Effector CD4-positive, alpha-beta T cell (primary cell): Measurements from ENCODE around the gene AIG1.
"Not testable (repeated sequence)": the region's sequence is repeated elsewhere in the genome, so short reads cannot be mapped to it uniquely, and the experiment has no call there.

ENCODE experiments used
- DNase-seq: peaks from one replicate; pipeline ENCODE4 v3.0.0-alpha.2; 2020

Gene AIG1

DNA sequence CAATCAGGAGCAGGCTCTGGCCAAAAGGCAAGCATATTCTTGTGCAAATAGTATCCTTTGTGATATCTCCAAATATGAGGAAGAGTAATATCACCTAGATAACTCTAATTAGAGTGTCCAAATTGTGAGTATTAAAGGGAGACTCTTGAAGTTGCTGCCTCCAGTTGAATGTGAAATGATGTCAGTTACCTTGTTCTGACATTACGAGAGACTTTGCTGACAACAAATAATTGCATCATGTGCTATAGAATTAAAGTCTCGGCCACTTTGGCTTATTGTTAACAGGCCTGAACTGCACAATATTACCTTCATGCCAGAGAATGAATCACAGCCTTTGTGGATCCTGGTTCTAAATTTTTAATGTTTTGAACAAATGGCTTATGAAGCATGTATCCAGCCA, 106.5 kb downstream of the AIG1 start:
- no peak for DNase-seq

- DNase-seq: not testable (repeated sequence)
Measured at GRCh38 chr6:143168396-143168816, 107.7 kb downstream of the AIG1 start.

GRCh38 chr6:143169440-143169839, 108.8 kb downstream of the AIG1 start:
- no peak for DNase-seq

DNA sequence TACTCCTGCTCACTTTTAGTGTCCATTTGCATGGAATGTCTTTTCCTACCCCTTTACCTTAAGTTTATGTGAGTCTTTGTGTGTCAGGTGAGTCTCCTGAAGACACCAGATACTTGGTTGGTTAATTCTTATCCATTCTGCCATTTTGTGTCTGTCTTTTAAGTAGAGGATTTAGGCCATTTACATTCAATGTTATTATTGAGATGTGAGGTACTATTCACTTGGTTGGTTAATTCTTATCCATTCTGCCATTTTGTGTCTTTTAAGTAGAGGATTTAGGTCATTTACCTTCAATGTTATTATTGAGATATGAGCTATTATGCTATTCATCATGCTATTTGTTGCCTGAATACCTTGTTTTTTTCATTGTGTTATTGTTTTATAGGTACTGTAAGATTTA, 113.8 kb downstream of the AIG1 start:
- no peak for DNase-seq

DNA sequence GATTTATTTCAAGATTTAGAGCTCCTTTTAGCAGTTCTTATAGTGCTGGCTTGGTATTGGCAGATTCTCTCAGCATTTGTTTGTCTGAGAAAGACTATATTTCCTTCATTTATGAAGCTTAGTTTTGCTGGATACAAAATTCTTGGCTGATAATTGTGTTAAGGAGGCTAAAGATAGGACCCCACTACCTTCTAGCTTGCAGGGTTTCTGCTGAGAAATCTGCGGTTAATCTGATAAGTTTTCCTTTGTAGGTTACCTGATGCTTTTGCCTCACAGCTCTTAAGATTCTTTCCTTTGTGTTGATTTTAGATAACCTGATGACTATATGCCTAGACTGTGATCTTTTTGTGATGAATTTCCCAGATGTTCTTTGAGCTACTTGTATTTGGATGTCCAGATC, 114.3 kb downstream of the AIG1 start:
- no peak for DNase-seq

DNA sequence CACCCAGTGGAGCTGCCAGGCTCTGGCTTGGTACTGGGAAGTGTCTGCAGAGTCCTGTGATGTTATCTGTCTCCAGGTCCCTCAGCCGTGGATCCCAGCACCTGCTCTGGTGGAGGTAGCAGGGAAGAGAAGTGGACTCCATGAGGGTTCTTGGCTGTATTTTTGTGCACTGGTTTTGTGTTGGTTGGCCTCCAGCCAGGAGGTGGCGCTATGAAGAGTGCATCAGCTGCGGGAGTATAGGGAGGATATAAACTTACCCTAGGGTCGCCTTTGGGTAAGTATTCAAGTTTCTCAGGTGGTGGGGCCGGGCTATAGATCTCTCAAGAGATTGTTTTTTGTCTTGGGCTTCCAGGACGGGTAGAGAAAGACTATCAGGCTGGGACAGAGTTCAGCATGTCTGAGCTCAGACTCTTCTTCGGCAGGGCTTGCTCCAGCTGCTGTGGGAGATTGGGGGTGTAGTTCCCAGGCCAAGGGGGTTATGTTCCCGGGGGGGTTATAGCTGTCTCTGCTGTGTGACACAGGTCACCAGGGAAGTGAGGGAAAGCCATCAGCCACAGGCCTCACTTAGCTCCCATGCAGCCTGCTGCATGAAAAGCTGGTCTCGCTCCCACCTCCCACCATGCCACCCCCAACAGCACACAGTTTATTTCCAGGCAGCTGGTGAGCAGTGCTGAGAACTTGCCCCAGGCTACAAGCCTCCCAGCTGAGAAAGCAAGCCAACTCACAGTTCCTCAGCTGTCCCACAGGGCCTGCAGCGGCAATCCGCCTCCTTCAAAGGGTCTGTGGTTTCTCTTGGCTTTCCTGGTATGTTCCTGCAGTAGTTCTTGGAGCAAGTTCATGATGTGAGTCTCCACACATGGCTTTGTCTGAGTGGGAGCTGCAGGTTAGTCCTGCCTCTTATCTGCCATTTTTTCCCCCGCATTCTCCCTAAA, 115.7 kb downstream of the AIG1 start:
- DNase-seq: no peak

- DNase-seq: no peak
Measured at GRCh38 chr6:143177706-143178105, 117.0 kb downstream of the AIG1 start.

GRCh38 chr6:143179096-143179495, 118.4 kb downstream of the AIG1 start:
- DNase-seq: no peak

DNA sequence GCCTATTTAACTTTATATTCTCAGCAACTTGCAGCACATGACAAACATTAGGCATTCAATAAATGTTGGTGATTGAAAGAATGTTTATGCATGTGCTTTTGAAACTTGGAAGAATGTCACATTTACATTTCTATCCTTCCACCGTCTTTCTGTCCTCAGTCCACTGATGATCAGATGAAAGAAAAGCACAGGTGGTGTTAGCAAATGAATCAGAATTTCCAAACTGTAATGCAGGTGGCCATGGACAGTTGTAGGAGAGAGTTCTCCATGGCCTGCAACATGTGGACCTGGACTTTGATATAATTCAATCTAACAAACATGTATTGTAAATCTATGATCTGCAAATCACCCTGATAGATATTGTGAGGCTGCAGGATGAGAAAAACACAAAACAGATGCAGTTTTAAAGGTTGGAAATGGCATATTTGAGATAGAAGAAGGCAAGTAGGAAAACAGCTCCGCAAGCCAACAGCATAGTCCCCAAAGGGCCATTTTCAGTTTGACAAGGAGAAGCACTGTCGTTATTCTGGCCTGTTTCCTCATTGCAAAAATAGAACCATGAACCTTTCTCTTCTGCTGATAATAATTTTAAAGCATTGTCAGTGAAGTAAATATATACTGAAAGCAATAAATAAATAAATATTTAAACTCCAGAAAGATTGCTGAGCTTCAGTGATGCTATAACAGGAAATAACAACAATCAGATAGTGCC, 119.4 kb downstream of the AIG1 start:
- no peak for DNase-seq

- no peak for DNase-seq
Measured at GRCh38 chr6:143180826-143181225, 120.1 kb downstream of the AIG1 start.

DNA sequence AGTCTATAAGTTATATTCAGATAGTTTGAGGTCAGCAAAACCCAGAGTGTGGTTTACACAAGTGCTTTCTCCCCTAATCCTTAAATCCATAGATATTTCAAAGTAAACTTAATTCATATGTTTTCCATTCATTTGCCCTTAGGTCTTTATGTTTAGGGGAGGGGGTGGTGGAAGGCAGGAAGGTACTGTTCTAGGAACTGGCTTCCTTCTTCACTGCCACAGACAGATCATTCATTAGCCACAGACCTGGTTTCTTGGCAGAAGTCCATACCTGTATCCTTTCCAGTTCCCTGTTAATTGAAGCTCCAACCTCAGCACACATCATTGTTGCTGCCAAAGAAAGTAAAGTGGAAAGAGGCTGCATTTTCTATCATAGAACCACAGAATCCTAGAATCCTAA, 123.0 kb downstream of the AIG1 start:
- no peak for DNase-seq

DNA sequence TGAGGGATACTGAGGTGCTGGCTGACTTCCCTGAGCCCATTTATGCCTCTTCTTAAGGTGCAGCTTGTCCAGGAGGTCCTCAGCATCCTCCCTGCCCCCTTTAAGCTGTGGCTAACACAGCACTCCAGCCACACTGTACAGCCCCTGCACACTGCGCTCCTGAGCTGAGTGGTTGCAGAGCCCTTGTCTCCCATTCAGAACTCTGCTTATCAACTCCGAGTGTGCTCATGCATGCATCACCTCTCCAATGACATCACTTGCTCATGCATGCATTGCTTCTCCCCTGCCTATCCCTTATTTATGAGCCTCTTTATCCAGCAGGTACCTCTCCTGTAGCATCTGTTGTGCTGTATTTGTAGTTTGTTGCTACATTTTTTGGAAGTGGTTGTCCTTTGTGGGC, 124.6 kb downstream of the AIG1 start:
- no peak for DNase-seq

GRCh38 chr6:143187238-143187923, 126.7 kb downstream of the AIG1 start:
- DNase-seq: no peak

- DNase-seq: no peak
Measured at GRCh38 chr6:143188292-143188691, 127.6 kb downstream of the AIG1 start.

DNA sequence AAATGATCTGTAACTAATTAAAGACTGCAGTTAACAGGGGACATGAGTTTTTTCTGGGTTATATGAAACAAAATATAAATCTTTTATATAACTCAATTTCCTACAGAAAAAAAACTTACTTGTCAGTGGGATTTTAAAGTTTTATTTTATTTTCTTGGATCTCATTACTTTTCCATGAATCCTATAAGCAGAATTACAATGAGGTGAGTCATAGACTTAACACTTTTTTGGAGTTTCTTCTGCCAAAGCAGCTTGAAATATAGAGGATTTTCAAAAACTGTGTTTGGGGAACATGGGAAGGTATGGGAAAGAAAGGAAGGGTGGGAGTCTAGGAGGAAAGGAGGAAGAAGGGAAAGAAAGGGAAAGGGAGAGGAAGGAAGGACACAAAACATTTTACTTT, 130.7 kb downstream of the AIG1 start:
- no peak for DNase-seq

DNA sequence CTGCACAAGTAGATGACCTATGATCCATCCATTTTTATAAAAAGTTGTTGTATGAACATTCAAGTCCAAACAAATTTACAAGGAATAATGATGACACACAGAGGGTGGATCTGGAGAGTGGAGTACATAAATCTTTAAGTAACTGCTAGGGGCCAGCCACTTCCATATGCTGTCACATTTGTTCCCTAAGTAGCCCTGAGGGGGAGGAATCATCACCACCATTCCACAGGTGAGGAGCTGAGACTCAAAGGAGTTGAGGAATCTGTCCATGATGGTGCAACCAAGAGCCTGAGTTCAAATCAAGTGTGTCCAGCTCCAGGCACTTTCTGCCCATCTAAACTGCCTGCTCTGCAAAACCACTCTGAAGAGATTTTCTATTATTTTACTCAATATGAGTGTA, 132.1 kb downstream of the AIG1 start:
- DNase-seq: no peak

GRCh38 chr6:143193571-143194094, 132.9 kb downstream of the AIG1 start:
- DNase-seq: no peak

DNA sequence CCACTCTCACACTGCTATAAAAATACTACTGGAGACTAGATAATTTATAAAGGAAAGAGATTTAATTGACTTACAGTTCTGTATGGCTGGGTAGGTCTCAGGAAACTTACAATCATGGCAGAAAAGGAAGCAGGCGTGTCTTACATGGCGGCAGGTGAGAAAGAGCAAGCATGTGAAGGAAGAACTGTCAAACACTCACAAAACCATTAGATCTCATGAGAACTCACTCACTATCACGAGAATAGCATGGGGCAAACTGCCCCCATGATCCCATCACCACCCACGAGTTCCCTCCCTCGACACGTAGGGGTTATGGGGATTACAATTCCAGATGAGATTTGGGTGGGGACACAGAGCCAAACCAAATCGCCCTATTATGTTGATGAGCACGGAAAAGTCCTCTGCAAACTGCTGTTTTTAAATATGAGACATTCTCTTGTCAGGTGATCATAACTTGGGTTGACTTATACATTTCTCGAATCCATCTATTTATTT, 133.5 kb downstream of the AIG1 start:
- DNase-seq: no peak

- no peak for DNase-seq
Measured at GRCh38 chr6:143195349-143195845, 134.7 kb downstream of the AIG1 start.

GRCh38 chr6:143196525-143197225, 136.0 kb downstream of the AIG1 start:
- DNase-seq: no peak

DNA sequence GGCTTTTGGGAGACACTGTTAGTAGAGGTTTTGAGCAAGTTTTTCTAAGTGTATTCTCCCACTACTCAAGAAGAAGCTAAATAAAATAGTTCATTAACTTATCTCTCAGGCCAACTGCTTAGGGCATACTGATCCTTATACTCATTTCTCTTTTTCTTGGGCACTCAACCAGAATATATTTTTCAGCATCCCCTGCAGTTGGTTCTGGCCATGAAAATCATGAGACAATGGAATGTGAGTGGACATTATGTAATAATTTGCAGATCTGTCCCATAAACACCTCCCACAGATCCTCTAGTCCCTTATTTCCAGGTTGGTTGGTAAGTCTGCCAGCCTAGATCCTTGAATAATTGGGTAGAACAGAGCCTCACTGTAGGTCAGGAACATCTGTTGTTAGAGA, 136.7 kb downstream of the AIG1 start:
- DNase-seq: no peak

DNA sequence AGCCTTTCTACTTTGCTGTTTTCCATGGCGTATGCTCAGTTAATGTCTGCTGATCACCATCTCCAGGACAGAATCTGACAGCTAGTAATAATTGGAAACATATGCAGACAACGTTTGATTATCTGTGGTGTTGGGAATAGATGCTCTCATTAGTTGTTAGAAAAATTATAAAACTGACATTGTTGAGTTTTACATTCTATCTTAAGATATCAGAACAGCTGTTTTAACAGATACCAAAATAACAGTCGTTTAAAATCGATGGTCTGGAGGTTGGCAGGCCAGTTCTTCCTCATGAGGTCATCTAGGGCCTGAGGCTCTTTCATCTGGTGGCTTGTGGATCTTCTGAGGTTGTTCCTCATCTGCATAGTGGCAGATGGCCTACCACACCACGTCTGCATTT, 137.6 kb downstream of the AIG1 start:
- DNase-seq: no peak
